HG02623 (cell line): ENCODE results near the gene FBXL7.

Experiments
- ATAC-seq: cut with Tn5 transposase; IDR thresholded peaks from one replicate; pipeline ENCODE4 v1.9.1; 2021; ENCODE audit warnings: moderate library complexity; ENCODE audit not compliant: unreplicated experiment

Gene FBXL7

DNA sequence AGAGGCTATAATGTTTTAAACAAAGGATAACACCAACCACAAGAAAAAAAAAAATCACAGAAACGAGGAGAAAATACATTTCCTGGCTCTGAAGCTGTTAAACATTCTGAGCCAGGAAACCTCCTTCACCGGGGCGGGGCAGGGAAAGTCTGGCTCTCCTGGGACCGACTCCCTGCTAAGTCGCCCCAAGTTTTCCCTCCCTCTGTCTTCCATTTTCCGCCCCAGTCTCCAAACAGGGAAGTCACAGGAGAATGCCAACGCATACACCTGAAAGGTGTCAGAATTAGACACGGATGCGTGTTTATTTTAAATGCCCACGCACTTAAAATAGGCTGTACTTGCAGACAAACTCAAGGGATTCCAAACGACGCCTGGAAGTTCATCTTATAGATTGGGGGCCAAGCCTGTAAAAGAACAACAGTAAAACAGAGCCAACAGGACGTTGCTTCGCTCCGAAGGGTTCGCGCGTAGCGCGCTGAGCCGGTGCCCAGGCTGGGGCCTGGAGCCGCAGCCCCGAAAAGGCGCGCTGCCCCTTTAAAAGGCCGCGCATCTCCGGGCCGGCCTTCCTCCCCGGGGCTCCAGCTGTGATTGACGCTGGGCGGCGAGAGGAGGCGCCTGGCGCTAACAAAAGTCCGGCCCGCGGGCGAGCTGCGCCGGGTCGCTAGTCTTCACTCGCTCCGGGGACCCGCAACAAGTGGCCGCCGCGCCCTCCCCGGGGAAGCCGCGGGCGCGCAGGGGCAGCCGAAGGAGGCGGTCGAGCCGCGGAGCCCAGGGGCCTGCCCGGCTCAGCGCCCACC, at the start of gene FBXL7:
FBXL7 (plus strand) TSS at position 653 of the 797 bp plus-strand sequence.
- ATAC-seq, result no peak

DNA sequence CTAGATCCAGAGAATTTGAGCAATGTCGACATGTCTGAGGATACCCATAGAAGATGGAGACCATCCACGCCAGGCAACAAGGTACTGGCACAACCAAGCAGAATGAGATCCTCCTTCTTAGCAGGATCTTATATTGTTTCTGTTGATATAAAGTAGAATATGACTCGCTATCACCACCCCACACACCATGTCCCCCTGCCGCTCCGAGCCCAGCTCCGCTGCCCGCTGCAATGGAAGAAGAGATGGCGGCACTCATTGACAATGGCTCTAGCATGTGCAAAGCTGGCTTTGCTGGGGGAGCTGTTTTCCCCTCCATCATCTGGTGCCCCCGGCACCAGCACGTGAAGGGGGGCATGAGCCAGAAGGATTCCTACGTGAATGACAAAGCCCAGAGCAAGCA, 49.5 kb upstream of the FBXL7 start:
- no peak for ATAC-seq

DNA sequence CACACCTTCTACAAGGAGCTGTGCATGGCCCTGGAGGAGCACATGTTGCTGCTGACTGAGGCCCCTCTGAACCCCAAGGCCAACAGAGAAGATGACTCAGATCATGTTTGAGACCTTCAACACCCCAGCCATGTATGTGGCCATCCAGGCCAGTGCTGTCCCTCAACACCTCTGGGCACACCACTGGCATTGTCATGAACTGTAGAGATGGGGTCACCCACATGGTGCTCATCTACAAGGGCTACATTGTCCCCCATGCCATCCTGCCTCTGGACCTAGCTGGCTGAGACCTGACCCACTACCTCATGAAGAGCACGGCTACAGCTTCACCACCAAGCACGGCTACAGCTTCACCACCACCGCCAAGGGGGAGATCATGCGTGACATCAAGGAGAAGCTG, 49.0 kb upstream of the FBXL7 start:
- ATAC-seq, result no peak

DNA sequence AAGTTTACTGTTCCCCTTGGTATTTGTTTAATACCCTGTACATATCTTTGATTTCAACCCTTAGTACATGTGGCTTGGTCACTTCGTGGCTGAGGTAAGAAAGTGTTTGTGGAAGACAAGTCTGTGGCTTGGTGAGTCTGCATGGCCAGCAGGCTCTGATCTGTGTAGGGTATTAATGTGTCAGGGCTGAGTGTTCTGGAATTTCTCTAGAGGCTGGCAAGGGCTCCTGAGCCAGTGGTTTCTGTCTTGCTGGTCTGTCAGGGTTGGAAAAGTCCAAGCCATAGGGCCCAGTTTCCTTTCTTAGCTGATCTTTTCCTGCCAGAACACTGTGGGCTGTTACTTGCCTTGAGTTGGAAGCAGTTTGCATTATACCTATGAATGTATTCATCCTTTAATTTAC, 48.0 kb upstream of the FBXL7 start:
- no peak for ATAC-seq

DNA sequence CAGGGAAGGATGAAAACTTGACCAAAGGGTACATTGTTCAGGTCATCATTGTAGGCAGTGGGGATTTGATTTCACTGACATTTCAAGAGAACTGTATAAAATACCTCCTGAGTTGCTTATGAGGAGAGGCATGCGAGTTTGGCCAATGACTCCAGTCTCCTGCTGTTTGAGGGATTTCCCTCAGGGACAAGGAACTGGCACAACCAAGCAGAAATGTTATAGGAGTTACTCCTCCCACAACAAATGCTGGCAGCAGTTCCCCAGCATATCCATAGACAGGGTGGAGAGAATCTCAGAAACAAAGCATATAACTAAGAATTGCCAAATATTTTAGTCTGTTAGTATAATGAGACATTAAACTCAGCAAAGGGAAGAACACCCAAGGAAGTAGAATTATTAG, 47.2 kb upstream of the FBXL7 start:
- ATAC-seq, result no peak

DNA sequence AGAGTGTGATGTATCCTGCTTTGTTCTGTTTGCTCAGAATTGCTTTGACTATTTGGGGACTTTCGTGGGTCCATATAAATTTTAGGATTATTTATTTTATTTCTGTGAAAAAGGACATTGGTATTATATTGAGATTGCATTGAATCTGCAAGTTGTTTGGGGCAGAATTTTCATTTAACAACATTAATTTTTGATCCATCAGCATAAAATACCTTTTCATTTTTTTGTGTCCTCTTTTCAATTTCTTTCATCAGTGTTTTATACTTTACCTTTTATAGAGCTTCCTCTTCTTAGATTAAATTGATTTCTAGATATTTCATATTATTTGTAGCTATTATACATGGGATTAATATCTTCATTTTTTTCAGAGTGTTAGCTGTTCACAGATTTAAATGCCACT, 40.8 kb upstream of the FBXL7 start:
- ATAC-seq, result no peak

DNA sequence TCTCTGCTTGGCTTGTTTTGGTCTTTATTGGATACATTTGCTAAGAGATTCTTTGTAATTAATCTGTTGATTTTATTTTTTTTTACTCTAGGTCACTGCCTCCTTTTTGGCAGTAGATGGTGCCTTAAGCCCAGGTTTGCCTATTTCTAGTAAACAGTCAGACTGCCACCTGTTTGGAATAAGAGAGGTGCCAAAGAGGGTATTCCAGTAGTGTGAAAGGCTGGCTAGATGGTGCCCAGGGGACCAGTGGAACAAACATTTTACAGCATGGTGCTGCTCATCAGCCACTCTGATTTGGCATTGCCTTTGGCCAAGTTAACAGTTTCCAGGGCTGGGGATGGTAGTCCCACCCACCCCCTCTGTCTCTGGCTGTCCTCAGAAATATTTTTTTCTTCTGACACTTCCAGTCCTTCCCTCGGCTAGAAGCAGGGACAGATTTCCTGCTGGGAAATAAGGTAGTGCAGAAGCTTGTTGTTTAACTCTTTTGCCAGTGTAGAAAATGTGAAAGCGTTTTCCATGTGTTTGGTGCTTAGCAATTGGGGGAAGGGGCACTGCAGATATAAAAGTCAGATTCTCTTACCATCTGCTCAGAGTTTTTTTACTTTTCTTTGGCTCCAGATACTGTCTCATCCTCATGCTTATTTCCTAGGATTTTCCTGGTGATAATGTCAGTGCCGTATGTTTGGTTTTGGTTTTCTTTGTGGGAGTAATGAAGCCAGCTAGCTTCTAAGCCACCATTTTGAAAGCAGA, 36.6 kb upstream of the FBXL7 start:
- no peak for ATAC-seq

DNA sequence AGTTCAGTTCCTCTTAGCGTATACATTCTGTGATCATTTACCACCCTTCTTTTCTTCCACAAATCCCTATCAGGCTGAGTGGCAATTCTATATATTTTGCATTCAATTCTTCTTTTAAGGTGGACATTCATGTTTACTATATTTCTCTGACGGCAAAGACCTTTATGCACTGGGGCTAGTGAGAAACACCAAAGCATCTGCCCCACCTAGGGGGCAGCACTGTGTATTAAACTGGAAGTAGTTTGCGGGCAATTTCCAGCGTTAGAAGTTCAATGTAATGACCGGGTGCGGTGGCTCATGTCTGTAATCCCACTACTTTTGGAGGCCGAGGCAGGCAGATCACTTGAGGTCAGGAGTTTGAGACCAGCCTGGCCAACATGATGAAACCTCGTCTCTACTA, 27.9 kb upstream of the FBXL7 start:
- no peak for ATAC-seq

DNA sequence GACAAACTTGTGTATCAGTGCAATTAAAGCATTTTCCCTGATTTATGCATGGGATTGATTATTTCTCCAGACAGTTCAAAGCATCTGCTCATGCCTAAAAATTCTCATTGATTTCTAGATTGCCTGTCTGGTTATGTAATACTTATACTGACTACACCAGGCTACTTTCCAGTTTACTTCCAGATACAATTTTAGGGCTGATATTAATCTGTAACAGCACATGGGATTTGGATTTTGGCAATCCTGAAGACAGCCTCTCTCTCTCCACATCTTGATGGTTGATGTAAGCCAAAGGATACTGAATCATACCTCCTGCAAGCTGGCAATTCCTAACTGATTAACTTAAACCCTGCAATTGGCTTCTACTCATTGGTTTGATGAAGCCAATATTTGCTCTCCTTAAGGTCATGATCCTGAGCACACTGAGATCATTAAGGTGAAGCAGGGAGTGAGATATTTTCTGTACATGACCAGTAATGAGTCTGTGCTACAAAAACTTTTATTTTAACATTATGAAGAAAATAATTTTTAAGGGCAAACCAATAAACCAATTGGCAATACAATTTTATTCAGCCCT, 25.7 kb upstream of the FBXL7 start:
- ATAC-seq, result no peak

DNA sequence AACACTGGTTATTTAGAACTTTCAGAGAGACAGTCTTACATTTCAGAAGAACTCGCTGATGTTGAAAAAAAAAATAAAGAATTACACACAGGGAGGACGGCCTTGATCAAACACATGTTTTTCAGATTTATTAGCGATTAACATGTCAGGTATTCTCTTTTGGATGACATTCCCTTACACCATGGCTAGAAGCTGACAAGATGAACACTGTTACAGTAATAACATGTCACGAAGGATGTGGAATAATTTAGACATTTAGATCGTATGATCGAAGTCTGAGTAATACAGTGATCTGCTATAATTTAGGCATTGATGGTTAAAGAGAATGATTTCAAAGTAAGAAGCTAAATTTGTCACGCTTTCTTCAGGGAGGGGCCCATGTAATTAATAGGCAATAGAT, 24.6 kb upstream of the FBXL7 start:
- ATAC-seq, result no peak

DNA sequence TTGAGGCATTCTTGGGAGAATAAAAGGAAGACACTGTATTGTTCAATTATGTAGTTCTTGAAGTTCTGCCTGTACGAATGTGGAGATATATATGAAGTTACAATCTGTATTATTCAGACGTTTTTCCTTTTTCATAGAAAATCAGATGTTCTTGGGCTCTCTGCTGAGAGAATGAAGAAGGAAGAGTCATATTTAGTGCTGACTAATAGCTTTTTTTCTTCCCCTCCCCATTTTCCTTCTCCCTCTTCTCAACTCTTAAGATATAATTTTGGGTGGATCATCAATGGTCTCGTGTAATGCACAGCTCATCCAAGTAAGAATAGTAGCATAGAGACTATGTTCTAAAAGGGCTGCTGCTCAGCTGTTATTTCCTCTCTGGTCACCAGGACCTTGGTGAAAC, 23.0 kb upstream of the FBXL7 start:
- ATAC-seq, result no peak

DNA sequence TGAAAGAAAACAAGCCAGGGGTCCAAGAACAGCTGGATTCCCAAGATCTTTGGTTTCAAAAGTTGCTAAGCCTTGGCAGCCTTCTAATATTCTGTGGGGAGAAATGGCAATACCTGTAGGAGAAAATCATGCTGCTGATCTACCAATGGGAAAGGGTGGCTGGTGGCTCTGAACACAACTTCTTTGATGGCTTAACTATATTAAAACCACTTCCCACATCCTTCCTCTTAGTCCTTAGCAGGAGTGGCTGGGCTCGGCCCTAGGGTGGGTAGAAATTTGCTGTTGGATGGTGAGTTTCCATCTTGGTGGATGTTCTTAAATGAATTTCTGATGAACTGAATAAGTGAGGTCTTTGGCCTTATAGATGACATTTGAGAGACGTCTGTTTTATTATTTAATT, 19.5 kb upstream of the FBXL7 start:
- ATAC-seq, result no peak

DNA sequence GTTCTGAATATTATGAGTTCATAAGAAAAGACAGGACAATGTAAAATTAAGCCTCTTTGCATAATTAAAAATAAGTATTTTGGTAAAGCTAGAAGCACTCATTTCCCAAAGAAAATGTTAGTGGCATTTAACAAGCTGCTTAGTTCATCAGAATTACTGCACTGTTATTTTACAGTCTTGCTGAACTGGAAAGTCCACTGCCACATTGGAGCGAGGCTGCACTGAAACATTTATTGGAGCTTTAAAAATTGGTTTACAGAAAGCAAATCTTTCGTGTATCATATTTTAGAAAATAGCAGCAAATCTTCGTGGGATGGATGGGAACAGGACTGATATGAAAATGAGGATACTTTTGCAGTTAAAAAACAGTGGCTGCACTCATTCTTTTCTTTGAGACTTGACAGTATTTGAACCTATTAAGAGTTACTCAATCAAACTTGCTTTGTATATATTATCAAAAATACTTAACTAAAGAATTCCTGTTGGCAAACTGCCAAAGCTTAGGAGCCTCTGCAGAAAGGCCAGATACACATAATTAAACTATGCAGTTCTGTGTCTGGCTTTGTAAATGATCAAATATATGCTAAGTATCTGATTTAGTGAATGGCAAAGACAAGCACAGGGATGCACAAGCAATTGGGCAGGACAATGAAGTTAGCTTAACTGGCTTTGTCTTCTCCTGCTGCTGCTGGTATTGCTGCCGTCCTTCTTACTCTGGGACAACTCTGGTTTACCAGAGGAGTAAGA, 16.5 kb upstream of the FBXL7 start:
- no peak for ATAC-seq

DNA sequence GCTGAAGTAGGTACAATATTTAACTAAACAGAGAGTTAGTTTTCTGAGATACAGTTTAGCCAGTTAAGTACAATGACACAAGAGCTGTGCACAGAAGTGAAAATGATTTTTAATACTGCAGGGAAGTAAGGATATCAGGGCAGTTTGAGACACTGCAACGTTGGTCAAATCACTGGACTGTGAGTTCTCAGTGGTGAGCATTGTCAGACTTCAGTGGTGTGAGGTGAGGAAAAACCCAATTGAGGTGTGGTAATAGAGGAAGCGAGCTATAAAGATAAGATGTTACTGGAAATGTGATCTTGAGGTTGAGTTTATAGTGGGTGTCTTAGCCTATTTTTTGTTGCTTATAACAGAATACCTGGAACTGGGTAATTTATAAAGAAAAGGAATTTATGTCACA, 12.8 kb upstream of the FBXL7 start:
- ATAC-seq, result peak; percentile 69

DNA sequence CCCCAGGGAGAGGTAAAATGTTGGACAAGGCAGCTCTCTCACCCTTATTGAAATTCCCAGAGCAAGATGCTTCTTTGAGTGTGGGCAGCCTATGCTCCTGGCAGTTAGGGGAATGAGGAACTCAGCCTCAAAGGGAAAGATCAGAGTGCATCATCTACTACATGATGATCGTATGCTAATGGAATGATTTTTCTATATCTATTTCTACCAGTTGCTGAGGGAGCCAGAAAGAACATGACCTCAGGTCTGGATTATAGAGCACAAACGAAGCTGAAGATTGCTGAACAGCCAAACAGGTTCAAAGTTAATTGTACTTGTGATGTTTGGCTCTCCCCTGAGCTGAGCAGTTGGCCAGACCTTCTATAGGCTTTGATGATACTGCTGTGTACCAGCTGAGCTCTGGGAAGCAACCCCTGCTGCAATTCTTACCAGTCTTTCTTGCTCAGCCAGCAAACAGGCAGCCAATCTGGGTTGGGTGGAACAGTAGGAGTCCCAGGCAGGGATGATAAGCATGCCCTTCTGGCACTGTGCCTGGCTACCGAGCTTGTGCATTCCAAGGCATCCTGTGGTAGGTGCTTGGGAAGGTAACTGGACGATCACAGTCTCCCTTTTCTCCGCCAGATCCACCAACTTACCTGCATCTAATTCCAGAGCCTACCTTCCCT, 10.3 kb upstream of the FBXL7 start:
- ATAC-seq, result no peak

DNA sequence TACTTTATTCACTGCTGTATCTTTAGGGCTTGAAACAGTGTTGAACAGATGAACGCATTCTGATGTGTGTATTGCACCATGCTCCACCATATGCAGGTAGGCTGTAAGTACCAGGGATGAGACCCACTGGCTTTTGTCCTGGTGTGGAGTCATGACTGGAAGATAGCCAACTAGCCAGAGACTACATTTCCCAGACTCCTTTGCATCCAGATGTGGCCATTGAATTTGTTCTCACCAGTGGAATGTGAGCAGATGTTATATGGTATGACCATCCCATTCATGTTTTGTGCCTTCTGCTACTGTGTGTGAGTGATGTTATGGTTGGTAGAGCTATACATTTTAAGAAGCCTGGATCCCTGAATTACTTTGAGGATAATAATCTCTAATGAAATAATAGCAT, 7.4 kb upstream of the FBXL7 start:
- ATAC-seq, result no peak

DNA sequence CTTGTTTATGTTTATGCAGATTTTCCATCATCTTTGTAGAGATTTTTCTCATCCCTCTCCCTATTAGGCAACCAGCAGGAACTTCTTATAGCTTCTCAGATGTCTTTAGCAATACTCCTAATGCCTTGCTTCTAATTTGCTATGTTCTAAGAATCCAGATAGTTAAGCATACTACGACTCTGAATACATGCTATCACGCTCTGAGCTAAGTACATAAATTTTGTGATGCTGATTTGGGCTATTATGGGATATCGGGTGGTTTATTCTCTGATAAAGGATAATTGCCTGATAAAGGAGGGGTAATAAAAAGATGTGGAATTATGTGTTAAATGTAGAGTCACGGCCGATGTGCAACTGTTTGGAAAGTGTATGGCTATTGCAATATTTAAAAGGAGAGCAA, 6.5 kb upstream of the FBXL7 start:
- ATAC-seq, result no peak

DNA sequence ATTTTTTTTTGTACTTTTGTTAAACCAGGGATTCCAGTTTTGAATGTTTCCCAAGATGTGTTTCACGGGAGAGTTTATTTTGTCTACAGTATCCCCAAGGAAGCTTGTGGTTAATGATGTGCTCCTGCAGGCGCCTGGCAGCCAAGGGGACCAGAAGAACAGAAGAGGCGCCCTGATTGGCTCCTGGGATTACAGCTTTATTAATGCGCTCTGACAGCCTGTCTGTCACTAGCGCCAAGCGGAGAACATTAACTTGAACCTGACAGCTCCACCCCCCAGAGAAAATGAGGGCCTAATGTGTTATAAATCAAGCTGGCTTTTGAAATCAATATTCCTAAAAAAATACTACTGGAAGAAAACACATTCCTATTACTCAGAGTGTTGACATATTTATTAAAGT, 5.0 kb upstream of the FBXL7 start:
- no peak for ATAC-seq

DNA sequence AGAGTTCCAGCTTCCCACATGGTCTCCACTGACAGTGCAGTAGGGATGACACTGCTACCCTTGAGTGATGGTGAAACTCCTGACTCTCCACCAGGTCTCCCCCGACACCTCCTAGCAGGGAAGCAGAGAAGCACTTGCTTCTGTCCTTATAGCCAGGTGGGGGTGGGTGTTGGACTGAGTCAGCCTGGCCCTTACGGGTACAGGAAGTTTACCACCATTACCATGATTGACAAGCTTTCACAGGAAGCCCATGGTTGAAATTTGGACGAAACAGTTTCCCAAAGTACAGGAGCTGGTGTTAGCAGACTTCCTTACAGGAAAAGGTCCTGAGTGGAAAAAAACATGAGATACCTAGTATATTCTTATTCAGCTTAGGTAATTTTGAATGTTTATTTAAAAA, 3.1 kb upstream of the FBXL7 start:
- ATAC-seq, result no peak

DNA sequence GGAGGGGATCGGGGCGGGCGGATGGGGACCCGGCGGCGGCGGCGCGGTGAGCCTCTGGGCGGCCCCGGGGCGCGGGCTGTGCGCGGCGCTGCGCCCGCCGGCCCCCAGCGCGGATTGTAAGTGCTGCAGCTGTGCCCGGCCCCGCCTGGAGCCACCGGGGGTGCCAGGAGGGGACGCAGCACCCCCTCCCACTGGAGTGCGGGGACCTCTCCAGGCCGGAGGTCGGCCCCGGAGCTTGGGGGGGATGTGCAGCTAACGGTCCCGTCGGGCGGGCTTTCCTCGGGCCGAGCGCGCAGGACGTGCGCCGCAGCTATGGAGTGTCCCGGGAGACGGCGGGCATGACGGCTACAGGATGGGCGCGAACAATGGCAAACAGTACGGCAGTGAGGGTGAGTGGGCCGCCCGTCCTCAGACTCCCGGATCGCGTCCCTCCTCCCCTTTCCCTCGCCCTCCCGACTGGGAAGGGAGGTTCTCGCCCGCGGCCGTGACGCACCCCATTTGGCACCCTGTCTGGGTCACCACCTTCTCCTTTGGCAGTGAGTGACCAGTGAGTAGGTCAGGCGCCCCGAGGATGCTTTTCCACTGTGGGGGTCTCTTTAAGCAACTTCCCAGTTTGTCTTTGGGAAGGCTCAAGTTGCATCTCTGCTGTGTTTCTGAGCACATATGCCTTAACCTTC, 483 bp downstream of the FBXL7 start:
- no peak for ATAC-seq
